Myocyte (in vitro differentiated cells): ENCODE data around the gene ANTXRL. TPM values are rescaled to one million over a fixed set of nuclear protein-coding genes. Genes with fewer than 3 reads are reported as not detected.
A peak's percentile ranks its signal among the peaks of the same experiment; 100 is the strongest.
"Not testable (repeated sequence)": the region's sequence is repeated elsewhere in the genome, so short reads cannot be mapped to it uniquely, and the experiment has no call there.

Source experiments
- DNase-seq: peaks from one replicate; pipeline ENCODE4 v3.0.0-alpha.2; 2012; ENCODE audit warnings: low read depth
- total RNA-seq: library from RNA; depleted of rRNA; stranded (reverse); fragments of >200 nt; gene quantifications from 2 replicates; pipeline ENCODE4 v1.2.3, GENCODE V29; 2014

The ANTXRL gene
- total RNA-seq, 1 donor from 2014 or later: not detected

- DNase-seq: no peak
Measured at GRCh38 chr10:46306516-46307184, 19.9 kb downstream of the ANTXRL start.

DNA sequence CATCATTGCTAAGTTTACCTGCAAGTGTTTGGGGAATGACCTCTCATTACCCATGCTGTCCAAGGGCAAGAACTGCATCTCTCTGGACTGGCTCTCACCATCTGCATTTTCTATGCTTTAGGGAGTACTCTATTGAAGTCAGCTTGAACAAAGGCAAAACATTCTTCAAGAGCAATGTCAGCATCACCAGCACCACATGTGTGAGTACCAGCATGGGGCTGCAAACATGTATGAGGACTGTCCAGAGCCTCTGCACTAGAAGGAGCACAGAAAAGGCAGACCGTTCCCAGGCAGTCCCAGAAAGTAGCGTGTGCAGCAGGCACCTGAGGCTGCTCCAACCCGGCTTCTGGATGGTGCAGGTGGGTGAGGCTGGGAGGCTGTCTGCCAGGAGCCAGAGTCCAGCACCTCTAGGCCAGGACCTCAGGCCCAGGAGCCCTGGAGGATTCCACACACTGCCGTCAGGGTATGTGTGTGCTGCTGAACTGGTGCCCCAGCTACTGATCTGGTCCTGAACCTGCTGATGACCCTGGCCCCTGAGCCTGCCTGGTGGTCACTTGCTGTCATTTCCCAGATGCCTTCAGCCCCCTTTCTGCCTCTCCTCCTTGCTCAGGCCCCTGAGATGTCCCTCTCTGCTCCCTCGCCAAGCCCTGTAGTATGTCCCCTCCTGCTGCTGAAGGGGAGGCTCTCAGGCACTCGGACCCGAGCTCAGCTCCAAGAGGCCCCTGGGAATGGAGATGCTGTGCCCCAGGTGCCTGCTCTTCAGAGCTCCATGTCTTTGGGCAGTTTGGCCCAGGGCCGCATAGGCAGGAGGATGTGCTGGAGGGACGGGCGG is 20.7 kb downstream of the ANTXRL start:
- DNase-seq: no peak

DNA sequence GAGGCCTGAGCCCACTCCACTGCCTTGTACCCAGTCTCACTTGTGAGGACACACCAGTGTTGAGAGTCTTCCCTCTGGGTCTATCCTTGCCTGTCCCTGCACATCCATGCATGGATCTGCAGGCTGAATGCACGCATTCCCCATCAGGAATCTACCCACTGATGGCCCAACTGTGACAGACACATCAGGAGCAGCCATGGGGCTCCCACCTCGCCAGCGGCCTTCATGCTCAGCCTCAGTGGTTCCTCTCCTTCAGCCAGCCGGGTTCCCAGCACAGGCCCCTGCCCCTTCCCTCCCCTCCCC is 21.3 kb downstream of the ANTXRL start:
- DNase-seq: no peak

DNA sequence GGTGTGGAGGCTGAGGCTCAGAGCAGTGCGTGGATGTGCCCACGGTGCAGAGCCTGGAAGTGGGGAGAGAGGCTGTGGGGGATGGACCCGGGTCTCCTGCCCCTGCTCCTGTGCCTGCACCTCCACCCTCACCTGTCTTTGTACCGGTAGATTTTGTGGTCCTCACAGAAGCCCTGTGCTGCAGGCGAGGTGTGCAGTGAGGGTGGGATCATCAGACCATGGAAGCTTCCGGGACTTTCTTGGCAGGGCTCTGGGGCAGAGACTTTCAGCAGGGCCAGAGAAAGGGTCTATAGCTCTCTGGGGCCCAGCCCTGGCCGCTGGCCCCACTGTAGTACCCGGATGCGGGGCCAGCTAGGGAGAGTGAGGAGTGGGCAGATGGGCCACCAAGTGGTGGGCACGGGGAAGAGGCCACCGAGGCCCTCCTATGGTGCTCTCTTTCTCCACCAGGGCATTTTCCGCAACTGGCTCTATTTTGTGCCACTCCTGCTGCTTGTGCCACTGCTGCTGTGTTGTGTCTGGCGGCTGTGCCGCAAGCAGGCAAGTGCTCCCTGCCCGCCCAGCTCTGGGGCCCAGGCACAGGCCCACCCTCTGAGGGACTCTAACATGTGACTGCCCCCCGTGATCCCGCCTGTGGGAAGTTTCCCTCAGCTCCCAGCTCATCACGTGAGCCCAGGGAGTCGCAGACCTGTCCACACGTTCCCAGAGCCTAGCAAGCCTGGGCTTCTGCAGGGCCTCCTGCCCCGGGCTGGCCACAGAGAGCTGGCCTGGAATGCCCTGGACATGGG is 22.1 kb downstream of the ANTXRL start:
- no peak for DNase-seq

DNA sequence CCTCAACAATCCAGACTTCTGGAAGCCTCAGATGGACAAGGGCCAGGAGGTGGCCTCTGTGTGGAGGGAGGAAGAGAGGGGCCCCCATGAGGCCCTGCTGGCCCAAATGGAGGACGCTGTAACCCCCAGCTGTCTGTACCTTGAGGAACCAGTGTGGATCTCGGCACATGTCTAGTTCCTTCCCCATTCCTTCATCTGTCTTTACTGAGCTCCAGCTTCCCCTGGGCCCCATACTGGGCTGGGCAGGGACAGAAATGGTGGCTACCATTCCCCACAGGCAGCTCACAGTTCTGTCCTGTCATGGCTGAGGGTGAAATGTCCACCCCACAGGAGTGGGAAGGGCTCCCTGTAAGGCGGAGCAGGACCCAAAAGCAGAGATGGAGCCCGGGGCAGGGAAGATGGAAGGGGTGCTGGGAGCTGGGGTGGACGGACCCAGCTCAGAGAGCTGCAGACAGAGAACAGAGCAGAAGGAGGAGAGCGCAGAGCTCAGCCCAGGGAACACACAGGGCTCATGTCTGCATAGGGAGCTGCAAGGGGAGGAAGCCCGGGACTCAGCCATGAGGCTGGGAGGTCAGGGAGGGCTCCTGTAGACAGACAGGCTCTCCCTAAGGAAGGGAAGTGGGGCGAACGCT is 22.8 kb downstream of the ANTXRL start:
- no peak for DNase-seq

- no peak for DNase-seq
Measured at GRCh38 chr10:46310143-46310514, 23.3 kb downstream of the ANTXRL start.

DNA sequence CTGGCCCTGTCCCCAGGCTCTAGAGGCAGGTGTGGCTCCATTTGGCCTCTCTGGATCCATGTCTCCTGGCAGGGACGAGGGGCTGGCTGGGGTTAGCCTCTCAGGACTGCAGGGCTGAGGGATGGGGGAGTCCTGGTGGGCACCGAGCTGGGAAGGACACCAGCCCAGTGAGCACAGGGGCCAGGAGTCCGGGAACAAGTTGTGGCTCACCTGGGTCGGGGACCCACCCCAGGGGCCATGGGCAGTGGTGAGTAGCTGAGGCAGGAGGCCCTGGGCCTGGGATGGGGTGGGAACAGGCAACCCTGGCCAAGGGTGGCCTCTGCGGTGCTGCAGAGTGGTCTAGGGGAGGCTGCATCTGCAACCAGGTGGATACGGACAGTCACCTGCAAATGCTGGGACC is 24.1 kb downstream of the ANTXRL start:
- DNase-seq: no peak

- no peak for DNase-seq
Measured at GRCh38 chr10:46311501-46311951, 24.7 kb downstream of the ANTXRL start.

- peak; percentile 3 for DNase-seq
Measured at GRCh38 chr10:46311961-46312431, 25.2 kb downstream of the ANTXRL start.

GRCh38 chr10:46312953-46313352 is 26.2 kb downstream of the ANTXRL start:
- no peak for DNase-seq

DNA sequence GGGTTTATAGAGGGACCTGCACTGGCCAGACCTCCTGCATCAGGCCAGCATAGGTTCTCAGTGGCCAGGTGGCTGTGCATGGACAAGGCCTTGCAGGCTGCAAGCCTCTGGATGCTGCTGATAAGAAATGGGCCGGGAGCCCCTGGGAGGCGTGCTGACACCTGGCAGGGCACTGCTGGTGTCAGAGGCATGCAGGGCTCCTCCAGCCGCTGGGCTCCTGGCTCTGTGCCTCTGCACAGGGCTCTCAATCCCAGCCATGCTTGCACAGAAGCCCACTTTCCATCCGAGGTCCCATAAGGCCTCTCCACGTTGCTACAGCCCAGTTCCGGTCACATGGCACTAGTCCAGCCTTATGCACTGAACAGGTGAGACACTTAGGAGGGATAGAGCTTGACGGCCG is 27.3 kb downstream of the ANTXRL start:
- no peak for DNase-seq

GRCh38 chr10:46315071-46315860 is 28.5 kb downstream of the ANTXRL start:
- not testable (repeated sequence) for DNase-seq

- DNase-seq: no peak
Measured at GRCh38 chr10:46317370-46317769, 30.6 kb downstream of the ANTXRL start.

GRCh38 chr10:46317889-46318288 is 31.1 kb downstream of the ANTXRL start:
- no peak for DNase-seq

GRCh38 chr10:46318799-46319198 is 32.0 kb downstream of the ANTXRL start:
- DNase-seq: no peak

DNA sequence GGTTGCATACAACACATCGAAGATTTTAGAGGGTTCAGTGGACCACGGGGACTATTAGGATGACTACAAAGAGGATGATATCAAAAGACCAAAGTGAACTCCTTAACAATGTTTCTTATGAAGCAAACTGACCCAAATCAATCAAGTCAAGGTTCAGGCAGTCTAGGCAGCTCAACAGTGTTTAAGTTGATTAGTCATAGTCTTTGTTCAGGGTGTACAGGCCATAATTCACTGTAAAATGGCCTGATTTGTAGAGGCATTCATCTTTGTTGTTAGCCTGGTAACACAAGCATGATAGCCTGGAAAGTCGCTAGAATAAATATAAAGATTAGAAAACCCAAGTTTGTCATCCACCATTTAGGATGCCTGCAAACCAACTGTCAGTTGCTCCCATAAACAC is 32.6 kb downstream of the ANTXRL start:
- no peak for DNase-seq

- DNase-seq: no peak
Measured at GRCh38 chr10:46321770-46322169, 35.0 kb downstream of the ANTXRL start.

DNA sequence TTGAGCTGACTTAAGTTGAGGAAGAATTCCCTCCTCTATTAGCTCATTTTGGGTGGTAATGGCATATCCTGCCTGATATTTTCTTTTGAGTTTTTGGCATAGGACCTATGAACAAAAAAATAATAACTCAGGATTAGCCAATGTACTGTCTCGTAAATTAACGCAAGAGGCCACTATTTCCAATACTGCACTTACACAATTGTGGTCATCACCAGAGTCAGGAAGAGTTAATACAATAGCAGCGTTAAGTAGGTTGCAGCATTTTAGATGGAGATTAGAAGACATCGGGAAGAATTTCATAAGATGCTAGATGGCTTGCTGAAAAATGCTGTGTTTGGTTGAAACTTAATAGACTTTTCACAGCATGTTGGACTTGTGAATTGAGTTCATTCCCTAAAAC is 36.4 kb downstream of the ANTXRL start:
- no peak for DNase-seq

- DNase-seq: no peak
Measured at GRCh38 chr10:46325021-46325420, 38.2 kb downstream of the ANTXRL start.

GRCh38 chr10:46326066-46326465 is 39.3 kb downstream of the ANTXRL start:
- DNase-seq: no peak

GRCh38 chr10:46326971-46327370 is 40.2 kb downstream of the ANTXRL start:
- no peak for DNase-seq
